WI38 (cell line): Measurements from ENCODE around the gene RPS5.
A peak's percentile ranks its signal among the peaks of the same experiment; 100 is the strongest.
"Not testable (repeated sequence)": the region's sequence is repeated elsewhere in the genome, so short reads cannot be mapped to it uniquely, and the experiment has no call there.

Source experiments
- H3K4me3 ChIP-seq: 2 replicates; pipeline ENCODE4 v1.5.1; 2011; ENCODE audit warnings: low read depth, mild to moderate bottlenecking, control low read depth, low read length
- TF ChIP-seq, protein P1 (sequence below): IDR thresholded peaks from 2 replicates; pipeline ENCODE4 v1.5.1; 2012; ENCODE audit warnings: low read depth, mild to moderate bottlenecking, control low read depth, low read length

The RPS5 gene

DNA sequence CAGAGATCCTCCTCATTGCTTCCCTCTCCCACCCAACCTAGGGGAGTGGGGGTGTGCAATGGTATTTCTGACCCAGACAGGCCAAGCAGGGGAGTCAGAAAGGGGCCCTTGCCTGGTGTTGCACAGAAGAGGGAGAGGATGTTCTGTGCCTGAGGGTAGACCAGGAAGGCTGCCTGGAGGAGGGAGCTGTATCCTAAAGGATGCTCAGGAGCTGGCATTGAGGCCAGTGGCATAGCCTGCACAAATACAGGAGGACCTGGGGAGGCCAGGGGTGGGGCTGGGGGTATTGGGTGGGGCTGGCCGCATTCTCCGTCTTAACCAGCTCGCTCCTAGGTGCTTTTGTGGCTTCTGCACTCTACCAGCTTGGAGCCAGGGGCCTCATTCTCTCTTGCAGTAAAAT, 12.8 kb downstream of the RPS5 start:
- TF ChIP-seq, protein P1, sequence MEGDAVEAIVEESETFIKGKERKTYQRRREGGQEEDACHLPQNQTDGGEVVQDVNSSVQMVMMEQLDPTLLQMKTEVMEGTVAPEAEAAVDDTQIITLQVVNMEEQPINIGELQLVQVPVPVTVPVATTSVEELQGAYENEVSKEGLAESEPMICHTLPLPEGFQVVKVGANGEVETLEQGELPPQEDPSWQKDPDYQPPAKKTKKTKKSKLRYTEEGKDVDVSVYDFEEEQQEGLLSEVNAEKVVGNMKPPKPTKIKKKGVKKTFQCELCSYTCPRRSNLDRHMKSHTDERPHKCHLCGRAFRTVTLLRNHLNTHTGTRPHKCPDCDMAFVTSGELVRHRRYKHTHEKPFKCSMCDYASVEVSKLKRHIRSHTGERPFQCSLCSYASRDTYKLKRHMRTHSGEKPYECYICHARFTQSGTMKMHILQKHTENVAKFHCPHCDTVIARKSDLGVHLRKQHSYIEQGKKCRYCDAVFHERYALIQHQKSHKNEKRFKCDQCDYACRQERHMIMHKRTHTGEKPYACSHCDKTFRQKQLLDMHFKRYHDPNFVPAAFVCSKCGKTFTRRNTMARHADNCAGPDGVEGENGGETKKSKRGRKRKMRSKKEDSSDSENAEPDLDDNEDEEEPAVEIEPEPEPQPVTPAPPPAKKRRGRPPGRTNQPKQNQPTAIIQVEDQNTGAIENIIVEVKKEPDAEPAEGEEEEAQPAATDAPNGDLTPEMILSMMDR: no peak
- H3K4me3 ChIP-seq: no peak overlapping the region

GRCh38 chr19:58400316-58400915, 13.3 kb downstream of the RPS5 start:
- H3K4me3 ChIP-seq: peak overlapping the region; percentile 61
- TF ChIP-seq, protein P1: no peak

DNA sequence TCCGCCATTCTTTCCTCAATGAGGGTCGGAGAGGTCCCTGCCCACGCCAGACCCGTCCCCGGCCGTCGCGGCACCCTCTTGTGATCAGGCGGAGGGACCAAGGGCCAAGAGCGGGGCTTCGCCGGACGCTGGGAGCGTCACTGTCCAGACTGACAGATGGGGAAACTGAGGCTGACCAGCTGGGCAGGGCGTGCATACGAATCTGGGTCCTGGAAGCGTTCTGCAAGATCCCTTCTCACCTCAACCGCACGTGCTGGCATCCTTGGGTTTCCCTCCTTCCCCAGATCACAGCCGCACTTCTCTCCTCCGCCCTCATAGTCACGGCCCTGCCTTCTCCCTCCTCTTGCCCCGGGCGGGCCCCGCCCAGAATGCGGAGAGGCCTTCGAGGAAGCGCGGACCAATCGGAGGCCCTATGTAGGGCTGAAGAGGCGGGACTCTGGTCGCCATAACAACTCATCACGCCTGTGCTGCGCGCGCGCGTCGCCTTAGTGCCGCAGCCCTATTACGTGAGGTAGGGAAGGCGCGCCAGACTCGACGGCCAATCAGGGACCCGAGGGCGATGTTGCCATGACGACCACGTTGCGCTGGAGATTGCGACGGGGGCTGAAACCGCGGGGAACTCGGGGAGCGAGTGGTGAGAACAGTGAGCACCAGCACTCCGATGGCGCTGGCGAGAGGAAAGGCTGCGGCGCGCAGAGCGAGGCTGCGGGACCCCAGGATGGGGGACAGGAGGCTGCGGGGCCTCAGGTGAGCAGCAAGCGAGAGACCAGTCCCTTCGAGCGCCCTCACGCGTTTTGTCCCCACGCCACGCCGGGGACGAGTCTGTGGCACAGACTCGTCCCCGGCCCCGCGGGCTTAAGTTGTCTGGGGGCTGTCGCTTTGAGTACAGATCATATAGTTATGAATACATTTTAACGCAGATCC, 14.1 kb downstream of the RPS5 start:
- TF ChIP-seq, protein P1: no peak
- peak overlapping the region; percentile 70 for H3K4me3 ChIP-seq

GRCh38 chr19:58401840-58402421, 14.9 kb downstream of the RPS5 start:
- H3K4me3 ChIP-seq: peak overlapping the region; percentile 70
- TF ChIP-seq, protein P1: no peak

DNA sequence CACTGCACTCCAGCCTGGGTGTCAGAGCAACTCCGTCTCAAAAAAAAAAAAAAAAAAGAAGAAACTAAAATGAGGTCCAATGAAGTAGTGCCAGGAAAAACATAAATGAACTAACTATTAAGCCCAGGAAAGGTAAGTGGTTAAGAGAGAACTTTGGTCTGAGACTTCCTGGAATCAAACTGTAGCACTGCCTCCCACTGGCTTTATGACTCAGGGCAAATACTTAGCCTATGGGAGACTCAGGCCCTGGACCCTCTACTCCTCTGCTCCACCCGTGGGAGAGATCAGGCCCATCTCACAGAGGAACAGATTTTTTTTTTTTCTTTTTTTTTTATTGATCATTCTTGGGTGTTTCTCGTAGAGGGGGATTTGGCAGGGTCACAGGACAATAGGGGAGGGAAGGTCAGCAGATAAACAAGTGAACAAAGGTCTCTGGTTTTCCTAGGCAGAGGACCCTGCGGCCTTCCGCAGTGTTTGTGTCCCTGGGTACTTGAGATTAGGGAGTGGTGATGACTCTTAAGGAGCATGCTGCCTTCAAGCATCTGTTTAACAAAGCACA, 16.9 kb downstream of the RPS5 start:
- H3K4me3 ChIP-seq: not testable (repeated sequence)

- H3K4me3 ChIP-seq: peak overlapping the region; percentile 82
- TF ChIP-seq, protein P1: no peak
Observed at GRCh38 chr19:58406818-58407657, 20.0 kb downstream of the RPS5 start.

- TF ChIP-seq, protein P1: no peak
- peak overlapping the region; percentile 82 for H3K4me3 ChIP-seq
Observed at GRCh38 chr19:58407658-58408151, 20.6 kb downstream of the RPS5 start.
